HG02798 (cell line): ENCODE data around the gene APBA1.

Experiments used
- ATAC-seq: cut with Tn5 transposase; IDR thresholded peaks from one replicate; pipeline ENCODE4 v1.9.1; 2021; ENCODE audit warnings: mild to moderate bottlenecking; ENCODE audit not compliant: unreplicated experiment, poor library complexity

The APBA1 gene

GRCh38 chr9:69658987-69659675 is 13.0 kb downstream of the APBA1 start:
- no peak for ATAC-seq

GRCh38 chr9:69657269-69657668 is 14.9 kb downstream of the APBA1 start:
- no peak for ATAC-seq

GRCh38 chr9:69655065-69655464 is 17.1 kb downstream of the APBA1 start:
- ATAC-seq: no peak

- no peak for ATAC-seq
Observed at GRCh38 chr9:69653261-69653660, 18.9 kb downstream of the APBA1 start.

- ATAC-seq: no peak
Observed at GRCh38 chr9:69649566-69650250, 22.5 kb downstream of the APBA1 start.

- ATAC-seq: no peak
Observed at GRCh38 chr9:69647804-69648203, 24.4 kb downstream of the APBA1 start.

- no peak for ATAC-seq
Observed at GRCh38 chr9:69646810-69647209, 25.4 kb downstream of the APBA1 start.

GRCh38 chr9:69645488-69645887 is 26.7 kb downstream of the APBA1 start:
- ATAC-seq: no peak

- ATAC-seq: no peak
Observed at GRCh38 chr9:69643098-69643497, 29.1 kb downstream of the APBA1 start.

GRCh38 chr9:69637817-69638200 is 34.4 kb downstream of the APBA1 start:
- no peak for ATAC-seq

GRCh38 chr9:69637193-69637816 is 34.9 kb downstream of the APBA1 start:
- ATAC-seq: no peak

GRCh38 chr9:69633716-69634115 is 38.5 kb downstream of the APBA1 start:
- ATAC-seq: no peak

GRCh38 chr9:69632768-69633167 is 39.4 kb downstream of the APBA1 start:
- no peak for ATAC-seq

GRCh38 chr9:69627281-69627680 is 44.9 kb downstream of the APBA1 start:
- ATAC-seq: no peak

GRCh38 chr9:69623276-69623675 is 48.9 kb downstream of the APBA1 start:
- ATAC-seq: no peak

- no peak for ATAC-seq
Observed at GRCh38 chr9:69622676-69623075, 49.5 kb downstream of the APBA1 start.

- ATAC-seq: no peak
Observed at GRCh38 chr9:69621730-69622460, 50.3 kb downstream of the APBA1 start.

- ATAC-seq: no peak
Observed at GRCh38 chr9:69620731-69621130, 51.4 kb downstream of the APBA1 start.

- ATAC-seq: no peak
Observed at GRCh38 chr9:69619233-69619632, 52.9 kb downstream of the APBA1 start.

GRCh38 chr9:69617006-69617405 is 55.2 kb downstream of the APBA1 start:
- ATAC-seq: no peak

- no peak for ATAC-seq
Observed at GRCh38 chr9:69615880-69616279, 56.3 kb downstream of the APBA1 start.
